Transverse colon (tissue), 4 donors: Measurements from ENCODE around the gene FANCC. TPM values are rescaled to one million over a fixed set of nuclear protein-coding genes. Genes with fewer than 3 reads are reported as not detected.

Source experiments
- DNase-seq: peaks from one replicate; pipeline ENCODE4 v3.0.0-alpha.2; 2019
- H3K27ac ChIP-seq, 4 donors: fragments of 200-600 bp; sonication (generic); 2 replicates each; pipeline ENCODE4 v1.5.1; 2016 to 2018; ENCODE audit warnings: inconsistent platforms in 4 of 4
- H3K27me3 ChIP-seq: fragments of 200-600 bp; sonication (generic); 2 replicates; pipeline ENCODE4 v1.5.1; 2017; ENCODE audit warnings: inconsistent platforms
- H3K36me3 ChIP-seq, 4 donors: fragments of 200-600 bp; sonication (generic); 2 replicates each; pipeline ENCODE4 v1.5.1; 2017 to 2019; ENCODE audit warnings: inconsistent platforms in 4 of 4
- H3K4me1 ChIP-seq, 4 donors: fragments of 200-600 bp; sonication (generic); 2 replicates each; pipeline ENCODE4 v1.5.1; 2017 to 2020; ENCODE audit warnings: inconsistent platforms in 4 of 4
- H3K4me3 ChIP-seq, 4 donors: fragments of 200-600 bp; sonication (generic); 1 replicate in 1 of 4; 2 replicates in 3 of 4; pipeline versions ENCODE4 v1.5.1 to v1.6.1; 2017 to 2019; ENCODE audit warnings: inconsistent platforms in 4 of 4
- H3K9me3 ChIP-seq, 2 donors: fragments of 200-600 bp; sonication (generic); 2 replicates each; pipeline ENCODE4 v1.5.1; 2017 to 2019; ENCODE audit warnings: inconsistent platforms in 2 of 2
- CTCF ChIP-seq, 5 experiments: fragments of 200-600 bp in 3 of 5; fragments of 450-650 bp in 2 of 5; sonication (generic) in 3 of 5; IDR thresholded peaks; 1 replicate in 2 of 5; 2 replicates in 3 of 5; pipeline ENCODE4 v1.5.1; 2016 to 2017; ENCODE audit warnings: antibody characterized with exemption in 5 of 5, inconsistent platforms in 3 of 5, mild to moderate bottlenecking in 2 of 5, moderate library complexity in 1 of 5
- EP300 ChIP-seq: sonication (generic); formaldehyde crosslinking; IDR thresholded peaks from one replicate; pipeline ENCODE4 v1.6.1; 2017; ENCODE audit warnings: antibody characterized with exemption, low read depth
- POLR2A ChIP-seq: fragments of 450-650 bp; IDR thresholded peaks from one replicate; pipeline ENCODE4 v1.6.1; 2016; ENCODE audit warnings: antibody characterized with exemption, mild to moderate bottlenecking, moderate library complexity
- POLR2AphosphoS5 ChIP-seq, 3 donors: sonication (generic); formaldehyde crosslinking; IDR thresholded peaks; one replicate each; pipeline ENCODE4 v1.6.1; 2016; ENCODE audit warnings: antibody characterized with exemption in 3 of 3
- WGBS, 2 donors: methylation state at CpG; one replicate each; pipeline ENCODE4 v1.1.5; 2018; ENCODE audit warnings: low coverage in 1 of 2; 5-methylcytosine and 5-hydroxymethylcytosine counted together
- in situ Hi-C, 4 donors: fragments of 200-750 bp; cut with MboI; loops; one replicate each; pipeline versions ENCODE4 v1.15.0 to v1.15.1; 2017; ENCODE audit warnings: low sequenced_read_pairs in 3 of 4, low pct_ligation_motif_present in 1 of 4, low pct_unique_long_range_greater_than_20kb in 1 of 4
- intact Hi-C: fragments of 100-400 bp; cut with DNase I; formaldehyde crosslinking; loops from one replicate; pipeline ENCODE4 v1.15.1; 2023; ENCODE audit warnings: low total_unique reads
- total RNA-seq, 4 donors: library from RNA; depleted of rRNA; stranded (reverse); fragments of >200 nt; gene quantifications; one replicate each; pipeline ENCODE4 v1.1.0, GENCODE V29; 2016

Gene FANCC
- total RNA-seq, 4 donors from 2014 or later: 4.0 to 10.3 (median 9.5) TPM

GRCh38 chr9:95100071-95100627 lies 217.4 kb downstream of the FANCC start:
- Histone ChIP-seq H3K27ac (peak overlapping the region in 2 of 4 donors; percentile 23 to 56), H3K4me1 (peaks cover 1 to 29% (median 18%) of the 10 kb centered on the region in 4 donors), H3K36me3 (no peaks in the 10 kb centered on the region), H3K9me3 (no peaks in the 10 kb centered on the region), H3K27me3 (no peaks in the 10 kb centered on the region), H3K4me3 (no peak overlapping the region)
- TF ChIP-seq CTCF (IDR thresholded peaks at IDR 0.05) (no peak), POLR2AphosphoS5 (IDR thresholded peaks at IDR 0.05) (no peak), EP300 (no peak), POLR2A (no peak)
- in situ Hi-C loops: loop anchor here in 1 of 4 donors (25.0 kb wide), 1 partner anchor 313 kb away; no protein-coding TSS in a partner anchor
- no peak for DNase-seq
- 78 to 89% methylated on average over 3 to 4 of the region's 4 CpGs for WGBS, 2 donors
- intact Hi-C loops: no loop called here

GRCh38 chr9:95099321-95100070 lies 218.0 kb downstream of the FANCC start:
- no peak overlapping the region for H3K4me3 ChIP-seq
- peaks cover under 1 to 36% (median 18%) of the 10 kb centered on the region in 4 donors for H3K4me1 ChIP-seq
- H3K9me3 ChIP-seq: no peaks in the 10 kb centered on the region
- TF ChIP-seq POLR2AphosphoS5 (IDR thresholded peaks at IDR 0.05): no peak
- no peaks in the 10 kb centered on the region for H3K27me3 ChIP-seq
- WGBS, 2 donors: 93% methylated on average over 24 of the region's 24 CpGs; no CpG with 5 or more reads in 1 of the 2 donors
- in situ Hi-C loops (loop anchor here in 1 of 4 donors (25.0 kb wide), 1 partner anchor 312 kb away; no protein-coding TSS in a partner anchor), intact Hi-C loops (no loop called here)
- DNase-seq: no peak
- peak overlapping the region in 3 of 4 donors; percentile 2 to 56 (median 14) for H3K27ac ChIP-seq
- H3K36me3 ChIP-seq: no peaks in the 10 kb centered on the region

GRCh38 chr9:95098391-95098921 lies 219.1 kb downstream of the FANCC start:
- Histone ChIP-seq H3K4me1 (peaks cover 11 to 42% (median 21%) of the 10 kb centered on the region in 4 donors), H3K36me3 (no peaks in the 10 kb centered on the region), H3K27me3 (no peaks in the 10 kb centered on the region), H3K9me3 (no peaks in the 10 kb centered on the region), H3K4me3 (no peak overlapping the region), H3K27ac (peak overlapping the region; percentile 7 to 56 (median 31))
- WGBS, 2 donors: 92% methylated on average over 12 of the region's 12 CpGs; no CpG with 5 or more reads in 1 of the 2 donors
- intact Hi-C loops: no loop called here
- in situ Hi-C loops: no loop called here
- DNase-seq: no peak
- TF ChIP-seq POLR2A: no peak
- TF ChIP-seq EP300: no peak
- no peak for TF ChIP-seq POLR2AphosphoS5 (IDR thresholded peaks at IDR 0.05)
- no peak for TF ChIP-seq CTCF (IDR thresholded peaks at IDR 0.05)

GRCh38 chr9:95097279-95097678 lies 220.2 kb downstream of the FANCC start:
- Histone ChIP-seq H3K4me1 (peaks cover 14 to 42% (median 26%) of the 10 kb centered on the region in 4 donors), H3K27me3 (no peaks in the 10 kb centered on the region), H3K36me3 (no peaks in the 10 kb centered on the region), H3K4me3 (no peak overlapping the region), H3K27ac (no peak overlapping the region), H3K9me3 (no peaks in the 10 kb centered on the region)
- no peak for DNase-seq
- in situ Hi-C loops (no loop called here), intact Hi-C loops (no loop called here)
- no peak for TF ChIP-seq POLR2A
- TF ChIP-seq POLR2AphosphoS5 (IDR thresholded peaks at IDR 0.05): no peak
- TF ChIP-seq CTCF (IDR thresholded peaks at IDR 0.05): no peak
- TF ChIP-seq EP300: no peak
- WGBS, 2 donors: 90% methylated on average over 3 of the region's 7 CpGs; no CpG with 5 or more reads in 1 of the 2 donors
